T-cell (primary cell): ENCODE measurements around the gene ARHGAP15. TPM values are rescaled to one million over a fixed set of nuclear protein-coding genes. Genes with fewer than 3 reads are reported as not detected.
A peak's percentile ranks its signal among the peaks of the same experiment; 100 is the strongest.

ENCODE experiments used
- ATAC-seq, 4 experiments: fragments of 200-7000 bp in 3 of 4; fragments of 150-1000 bp in 1 of 4; cut with Tn5 transposase; replicated peaks in 1 of 4; 1 replicate in 3 of 4; 2 replicates in 1 of 4; pipeline ENCODE4 v1.10.0; 2021; ENCODE audit warnings: moderate library complexity in 3 of 4, mild to moderate bottlenecking in 2 of 4, moderate number of reproducible peaks in 1 of 4
- CTCF ChIA-PET, 2 donors: fragments of 300-600 bp; sonication (Branson Sonifier 250); formaldehyde crosslinking; loops; one replicate each; lab custom pipeline; 2022; ENCODE audit warnings: antibody characterized with exemption in 2 of 2; lab: Charles Lee
- POLR2A ChIA-PET, 2 donors: fragments of 300-600 bp; sonication (Branson Sonifier 250); formaldehyde crosslinking; loops; one replicate each; lab custom pipeline; 2022; ENCODE audit warnings: antibody characterized with exemption in 2 of 2; lab: Charles Lee
- DNase-seq, 35 experiments: peaks; one replicate each; pipeline versions ENCODE4 v3.0.0 to v3.0.0-alpha.2; 2013 to 2023
- H3K27ac ChIP-seq: one replicate; pipeline ENCODE4 v1.5.1; 2013; ENCODE audit warnings: low read length
- H3K27me3 ChIP-seq, 2 experiments: replicated peaks in 1 of 2; 1 replicate in 1 of 2; 2 replicates in 1 of 2; pipeline versions ENCODE4 v1.6.1 to v1.7.0; 2013; ENCODE audit warnings: low read length in 1 of 2, mixed read lengths in 1 of 2; ENCODE audit not compliant: control insufficient read depth in 2 of 2, insufficient read depth in 2 of 2; ENCODE audit errors: extremely low read depth in 1 of 2
- H3K36me3 ChIP-seq, 2 donors: 1 replicate in 1 of 2; 2 replicates in 1 of 2; pipeline versions ENCODE4 v1.6.1 to v1.7.0; 2013; ENCODE audit warnings: low read length in 1 of 2; ENCODE audit not compliant: control insufficient read depth in 2 of 2, insufficient read depth in 1 of 2; ENCODE audit errors: extremely low read depth in 1 of 2
- H3K4me1 ChIP-seq, 2 experiments: 1 replicate in 1 of 2; 2 replicates in 1 of 2; pipeline versions ENCODE4 v1.6.1 to v1.7.0; 2013; ENCODE audit warnings: low read length in 2 of 2, mixed read lengths in 1 of 2; ENCODE audit not compliant: insufficient read depth in 2 of 2, control insufficient read depth in 1 of 2; ENCODE audit errors: extremely low read depth in 1 of 2
- H3K4me3 ChIP-seq, 2 donors: 1 replicate in 1 of 2; 2 replicates in 1 of 2; pipeline versions ENCODE4 v1.5.1 to v1.7.0; 2013; ENCODE audit warnings: mild to moderate bottlenecking in 2 of 2, low read length in 1 of 2, moderate library complexity in 1 of 2; ENCODE audit not compliant: control insufficient read depth in 1 of 2; ENCODE audit errors: extremely low read depth in 1 of 2
- H3K9me3 ChIP-seq: 2 replicates; pipeline ENCODE4 v1.7.0; 2013
- H3K27ac Mint-ChIP-seq, 2 donors: one replicate each; pipeline ENCODE4 v1.8.0; 2020 to 2021; ENCODE audit warnings: mild to moderate bottlenecking in 2 of 2, mixed read lengths in 2 of 2
- H3K27me3 Mint-ChIP-seq, 2 donors: one replicate each; pipeline ENCODE4 v1.8.0; 2021 to 2022; ENCODE audit warnings: mixed read lengths in 2 of 2
- H3K36me3 Mint-ChIP-seq: one replicate; pipeline ENCODE4 v1.8.0; 2021; ENCODE audit warnings: mixed read lengths
- H3K4me1 Mint-ChIP-seq, 3 donors: one replicate each; pipeline ENCODE4 v1.8.0; 2020 to 2022; ENCODE audit warnings: mixed read lengths in 3 of 3, mild to moderate bottlenecking in 1 of 3
- H3K4me3 Mint-ChIP-seq, 3 donors: one replicate each; pipeline ENCODE4 v1.8.0; 2020 to 2022; ENCODE audit warnings: mild to moderate bottlenecking in 3 of 3, mixed read lengths in 3 of 3, moderate library complexity in 3 of 3
- H3K9me3 Mint-ChIP-seq, 3 donors: one replicate each; pipeline ENCODE4 v1.8.0; 2020 to 2022; ENCODE audit warnings: mixed read lengths in 3 of 3
- WGBS: methylation state at CpG from one replicate; pipeline ENCODE4 v1.1.5; 2013; ENCODE audit warnings: missing lambda C conversion rate; ENCODE audit not compliant: insufficient coverage; 5-methylcytosine and 5-hydroxymethylcytosine counted together
- total RNA-seq, 35 experiments: library from RNA in 6 of 35; stranded (reverse) in 6 of 35; fragments of 120-200 nt in 1 of 35; gene quantifications; one replicate each; pipeline versions ENCODE4 v1.2.1 to v1.2.4 and lab custom pipeline; 2013 to 2026

ARHGAP15 gene
- total RNA-seq, 5 donors from 2014 or later (not counting 1 experiment from before 2014, with no cell fraction given) = 154 to 271 (median 188) TPM

GRCh38 chr2:143190431-143190830, 61.2 kb downstream of the ARHGAP15 start:
- DNase-seq = no peak
- no peaks in the 10 kb centered on the region for H3K9me3 ChIP-seq
- Mint-ChIP-seq H3K9me3 (no peaks in the 10 kb centered on the region), H3K4me3 (no peak overlapping the region), H3K27me3 (no peaks in the 10 kb centered on the region), H3K27ac (peak overlapping the region in 1 of 2 donors; percentile 44), H3K4me1 (peaks cover 68 to 70% (median 69%) of the 10 kb centered on the region in 3 donors), H3K36me3 (peaks cover 61% of the 10 kb centered on the region)
- ChIA-PET POLR2A (no interaction called here), CTCF (no interaction called here)
- no CpG with 5 or more reads among the region's 3 CpGs for WGBS
- H3K27ac ChIP-seq = no peak overlapping the region
- H3K27me3 ChIP-seq = no peaks in the 10 kb centered on the region
- H3K4me1 ChIP-seq = peaks cover 3 to 4% of the 10 kb centered on the region in 2 experiments
- no peak for ATAC-seq
- no peak overlapping the region for H3K4me3 ChIP-seq
- H3K36me3 ChIP-seq = peaks cover 3 to 28% of the 10 kb centered on the region in 2 donors

- Histone ChIP-seq H3K4me3 (no peak overlapping the region), H3K4me1 (peaks cover 3% of the 10 kb centered on the region in 2 experiments), H3K9me3 (no peaks in the 10 kb centered on the region), H3K36me3 (peaks cover 3 to 26% of the 10 kb centered on the region in 2 donors), H3K27ac (no peak overlapping the region), H3K27me3 (no peaks in the 10 kb centered on the region)
- ATAC-seq (no peak), DNase-seq (no peak)
- 100% methylated on average over 1 of the region's 1 CpG for WGBS
- no peaks in the 10 kb centered on the region for H3K27me3 Mint-ChIP-seq
- peak overlapping the region; percentile 16 to 56 for H3K27ac Mint-ChIP-seq
- peaks cover 50% of the 10 kb centered on the region for H3K36me3 Mint-ChIP-seq
- CTCF ChIA-PET = interaction anchor here (0.6 to 1.1 kb wide), 3 partner anchors 19 to 49 kb away, joined by 3 to 4 read pairs (median 3); no protein-coding TSS in a partner anchor
- H3K4me1 Mint-ChIP-seq = peaks cover 60 to 66% (median 62%) of the 10 kb centered on the region in 3 donors
- POLR2A ChIA-PET = interaction anchor here (0.6 to 1.0 kb wide), 2 partner anchors 11 to 58 kb away, joined by 3 read pairs; no protein-coding TSS in a partner anchor
- no peak overlapping the region for H3K4me3 Mint-ChIP-seq
- no peaks in the 10 kb centered on the region for H3K9me3 Mint-ChIP-seq
These were observed 62.9 kb downstream of the ARHGAP15 start for GRCh38 chr2:143192106-143192505.

GRCh38 chr2:143192716-143193115, 63.5 kb downstream of the ARHGAP15 start:
- Mint-ChIP-seq H3K36me3 (peaks cover 46% of the 10 kb centered on the region), H3K4me3 (no peak overlapping the region), H3K27ac (peak overlapping the region in 1 of 2 donors; percentile 56), H3K9me3 (no peaks in the 10 kb centered on the region), H3K4me1 (peaks cover 56 to 64% (median 58%) of the 10 kb centered on the region in 3 donors), H3K27me3 (no peaks in the 10 kb centered on the region)
- no peaks in the 10 kb centered on the region for H3K9me3 ChIP-seq
- CTCF ChIA-PET = interaction anchor here in 1 of 2 donors (0.7 kb wide), 1 partner anchor 19 kb away, joined by 3 read pairs; no protein-coding TSS in a partner anchor
- H3K27ac ChIP-seq = no peak overlapping the region
- DNase-seq = no peak
- H3K27me3 ChIP-seq = no peaks in the 10 kb centered on the region
- H3K4me3 ChIP-seq = no peak overlapping the region
- H3K4me1 ChIP-seq = peaks cover 2 to 3% of the 10 kb centered on the region in 2 experiments
- ATAC-seq = no peak
- no CpG with 5 or more reads among the region's 1 CpG for WGBS
- POLR2A ChIA-PET = no interaction called here
- peaks cover 3 to 26% of the 10 kb centered on the region in 2 donors for H3K36me3 ChIP-seq

GRCh38 chr2:143193121-143193520, 63.9 kb downstream of the ARHGAP15 start:
- no peak overlapping the region for H3K4me3 Mint-ChIP-seq
- H3K36me3 ChIP-seq = peaks cover 3 to 26% of the 10 kb centered on the region in 2 donors
- no peaks in the 10 kb centered on the region for H3K27me3 ChIP-seq
- peaks cover 2 to 3% of the 10 kb centered on the region in 2 experiments for H3K4me1 ChIP-seq
- CTCF ChIA-PET = no interaction called here
- peak overlapping the region in 1 of 2 donors; percentile 56 for H3K27ac Mint-ChIP-seq
- peaks cover 56 to 64% (median 58%) of the 10 kb centered on the region in 3 donors for H3K4me1 Mint-ChIP-seq
- H3K27ac ChIP-seq = no peak overlapping the region
- peaks cover 48% of the 10 kb centered on the region for H3K36me3 Mint-ChIP-seq
- ATAC-seq (no peak), DNase-seq (no peak)
- no peak overlapping the region for H3K4me3 ChIP-seq
- no peaks in the 10 kb centered on the region for H3K9me3 Mint-ChIP-seq
- H3K9me3 ChIP-seq = no peaks in the 10 kb centered on the region
- H3K27me3 Mint-ChIP-seq = no peaks in the 10 kb centered on the region
- POLR2A ChIA-PET = no interaction called here
- WGBS = 100% methylated on average over 3 of the region's 5 CpGs

- Mint-ChIP-seq H3K27ac (peak overlapping the region in 1 of 2 donors; percentile 55), H3K9me3 (no peaks in the 10 kb centered on the region), H3K36me3 (peaks cover 52% of the 10 kb centered on the region), H3K4me1 (peaks cover 57 to 69% (median 60%) of the 10 kb centered on the region in 3 donors), H3K27me3 (no peaks in the 10 kb centered on the region), H3K4me3 (no peak overlapping the region)
- H3K27me3 ChIP-seq = no peaks in the 10 kb centered on the region
- no peaks in the 10 kb centered on the region for H3K9me3 ChIP-seq
- H3K4me1 ChIP-seq = peaks cover 2 to 3% of the 10 kb centered on the region in 2 experiments
- ATAC-seq (no peak), DNase-seq (no peak)
- WGBS = no CpG with 5 or more reads among the region's 4 CpGs
- H3K4me3 ChIP-seq = no peak overlapping the region
- H3K27ac ChIP-seq = no peak overlapping the region
- CTCF ChIA-PET = interaction anchor here in 1 of 2 donors (0.6 to 1.6 kb wide), 4 partner anchors 8 to 84 kb away, joined by 3 to 4 read pairs (median 3); no protein-coding TSS in a partner anchor
- POLR2A ChIA-PET = interaction anchor here in 1 of 2 donors (0.6 kb wide), 1 partner anchor 201 kb away, joined by 3 read pairs; no protein-coding TSS in a partner anchor
- H3K36me3 ChIP-seq = peaks cover 3 to 17% of the 10 kb centered on the region in 2 donors
These were observed 66.3 kb downstream of the ARHGAP15 start for GRCh38 chr2:143195511-143195910.

- no peak for ATAC-seq
- Mint-ChIP-seq H3K4me3 (no peak overlapping the region), H3K27ac (peak overlapping the region; percentile 90 to 91), H3K4me1 (peaks cover 67 to 69% (median 69%) of the 10 kb centered on the region in 3 donors), H3K36me3 (peaks cover 73% of the 10 kb centered on the region), H3K27me3 (no peaks in the 10 kb centered on the region), H3K9me3 (peaks cover 0 to 4% (median 0%) of the 10 kb centered on the region in 3 donors)
- CTCF ChIA-PET = interaction anchor here (0.8 to 7.5 kb wide), 7 partner anchors 8 to 92 kb away, joined by 3 to 84 read pairs (median 5); no protein-coding TSS in a partner anchor
- Histone ChIP-seq H3K9me3 (no peaks in the 10 kb centered on the region), H3K36me3 (peaks cover 4 to 52% of the 10 kb centered on the region in 2 donors), H3K27me3 (no peaks in the 10 kb centered on the region), H3K4me3 (no peak overlapping the region), H3K4me1 (peaks cover 10 to 14% of the 10 kb centered on the region in 2 experiments), H3K27ac (peak overlapping the region; percentile 53)
- no peak for DNase-seq
- POLR2A ChIA-PET = interaction anchor here (0.9 to 1.3 kb wide), 2 partner anchors 11 to 74 kb away, joined by 3 to 4 read pairs; no protein-coding TSS in a partner anchor
- 100% methylated on average over 1 of the region's 4 CpGs for WGBS
These were observed 74.8 kb downstream of the ARHGAP15 start for GRCh38 chr2:143204062-143204461.
